Measurements from ENCODE around the gene SND1.
A peak's percentile ranks its signal among the peaks of the same experiment; 100 is the strongest.

The SND1 gene

GRCh38 chr7:128033246-128033645, 381.3 kb downstream of the SND1 start:
- H3K4me3 ChIP-seq (ENCODE audit: low read depth, low read length), result no peak overlapping the region
- TF ChIP-seq CTCF (IDR thresholded peaks at IDR 0.05; ENCODE audit: low read depth, low read length), result no peak

GRCh38 chr7:128034825-128035224, 382.8 kb downstream of the SND1 start:
- no peak overlapping the region for H3K4me3 ChIP-seq (ENCODE audit: low read depth, low read length)
- TF ChIP-seq CTCF (IDR thresholded peaks at IDR 0.05; ENCODE audit: low read depth, low read length), result no peak

GRCh38 chr7:128035712-128036111, 383.7 kb downstream of the SND1 start:
- peak; percentile 32 for TF ChIP-seq CTCF (IDR thresholded peaks at IDR 0.05; ENCODE audit: low read depth, low read length)
- no peak overlapping the region for H3K4me3 ChIP-seq (ENCODE audit: low read depth, low read length)

- no peak for TF ChIP-seq CTCF (IDR thresholded peaks at IDR 0.05; ENCODE audit: low read depth, low read length)
- H3K4me3 ChIP-seq (ENCODE audit: low read depth, low read length), result no peak overlapping the region
Observed at GRCh38 chr7:128036226-128036940, 384.4 kb downstream of the SND1 start.

- no peak overlapping the region for H3K4me3 ChIP-seq (ENCODE audit: low read depth, low read length)
- TF ChIP-seq CTCF (IDR thresholded peaks at IDR 0.05; ENCODE audit: low read depth, low read length), result no peak
Observed at GRCh38 chr7:128037081-128037480, 385.1 kb downstream of the SND1 start.

GRCh38 chr7:128037880-128038619, 386.1 kb downstream of the SND1 start:
- H3K4me3 ChIP-seq (ENCODE audit: low read depth, low read length), result no peak overlapping the region
- no peak for TF ChIP-seq CTCF (IDR thresholded peaks at IDR 0.05; ENCODE audit: low read depth, low read length)

- TF ChIP-seq CTCF (IDR thresholded peaks at IDR 0.05; ENCODE audit: low read depth, low read length), result no peak
- H3K4me3 ChIP-seq (ENCODE audit: low read depth, low read length), result no peak overlapping the region
Observed at GRCh38 chr7:128039544-128039953, 387.6 kb downstream of the SND1 start.
